CD4-positive, alpha-beta T cell treated with Interleukin-15 for 1 hour (primary cell): ENCODE data around the gene AIPL1.

Source experiments
- DNase-seq: peaks from one replicate; pipeline ENCODE4 v3.0.0-alpha.2; 2020

The AIPL1 gene

GRCh38 chr17:6413065-6413464 is 21.9 kb downstream of the AIPL1 start:
- no peak for DNase-seq

DNA sequence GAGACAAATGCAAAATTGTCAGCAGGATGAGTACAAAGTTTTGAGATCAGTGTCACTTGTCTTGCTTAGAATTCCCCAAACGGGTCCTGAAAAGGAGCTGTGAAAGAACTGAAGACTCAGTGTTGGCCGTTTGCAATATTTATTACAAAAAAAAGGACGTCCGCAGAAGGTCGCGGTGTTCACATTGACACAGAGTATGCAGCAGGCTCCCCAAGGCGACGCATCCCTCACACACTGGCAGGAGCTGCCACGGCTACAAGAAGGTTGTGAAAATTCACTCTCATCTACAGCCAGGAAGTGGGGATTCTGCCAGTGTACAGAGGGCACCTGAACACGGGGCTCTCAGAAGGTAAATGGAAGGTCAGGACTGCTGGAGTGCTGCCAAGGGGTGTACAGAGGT is 26.2 kb downstream of the AIPL1 start:
- DNase-seq, result no peak

DNA sequence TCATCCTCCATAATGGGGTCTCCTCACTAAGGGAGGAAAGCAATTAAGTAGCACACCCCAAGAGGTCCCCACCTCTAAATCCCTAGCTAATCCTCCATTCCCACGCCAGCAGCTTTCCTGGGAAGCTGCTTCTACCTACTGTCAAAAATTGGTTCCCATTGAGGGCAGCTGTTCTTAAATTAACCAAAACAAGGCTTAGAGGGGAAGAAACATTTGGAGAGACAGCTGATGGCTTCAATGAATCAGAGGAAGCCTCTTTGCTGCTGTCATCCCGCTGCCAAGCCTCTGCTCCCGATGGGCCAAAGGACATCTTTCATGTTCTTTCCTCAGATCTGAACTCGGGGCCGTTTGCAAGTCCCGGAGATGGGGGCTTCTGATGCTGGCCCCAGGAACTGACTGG is 26.6 kb downstream of the AIPL1 start:
- no peak for DNase-seq

- DNase-seq, result no peak
Observed at GRCh38 chr17:6402258-6402657, 32.7 kb downstream of the AIPL1 start.

DNA sequence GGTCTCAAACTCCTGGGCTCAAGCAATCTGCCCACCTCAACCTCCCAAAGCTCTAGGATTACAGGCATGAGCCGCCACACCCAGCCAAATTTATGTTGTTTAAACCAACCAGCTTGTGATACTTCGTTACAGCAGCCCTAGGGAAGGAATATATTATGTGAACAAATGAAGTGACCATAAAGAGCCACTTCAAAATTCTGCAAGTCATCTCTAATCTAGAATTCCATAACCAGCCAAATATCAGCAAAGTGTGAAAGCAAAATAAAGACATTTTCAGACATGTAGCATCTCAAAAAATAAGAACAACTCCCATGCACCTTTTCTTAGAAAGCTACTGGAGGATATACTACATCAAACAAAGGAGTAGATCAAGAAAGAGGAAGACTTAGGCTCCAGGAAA is 36.0 kb downstream of the AIPL1 start:
- DNase-seq, result no peak

GRCh38 chr17:6394055-6394606 is 40.8 kb downstream of the AIPL1 start:
- DNase-seq, result no peak

- no peak for DNase-seq
Observed at GRCh38 chr17:6393351-6393952, 41.5 kb downstream of the AIPL1 start.

DNA sequence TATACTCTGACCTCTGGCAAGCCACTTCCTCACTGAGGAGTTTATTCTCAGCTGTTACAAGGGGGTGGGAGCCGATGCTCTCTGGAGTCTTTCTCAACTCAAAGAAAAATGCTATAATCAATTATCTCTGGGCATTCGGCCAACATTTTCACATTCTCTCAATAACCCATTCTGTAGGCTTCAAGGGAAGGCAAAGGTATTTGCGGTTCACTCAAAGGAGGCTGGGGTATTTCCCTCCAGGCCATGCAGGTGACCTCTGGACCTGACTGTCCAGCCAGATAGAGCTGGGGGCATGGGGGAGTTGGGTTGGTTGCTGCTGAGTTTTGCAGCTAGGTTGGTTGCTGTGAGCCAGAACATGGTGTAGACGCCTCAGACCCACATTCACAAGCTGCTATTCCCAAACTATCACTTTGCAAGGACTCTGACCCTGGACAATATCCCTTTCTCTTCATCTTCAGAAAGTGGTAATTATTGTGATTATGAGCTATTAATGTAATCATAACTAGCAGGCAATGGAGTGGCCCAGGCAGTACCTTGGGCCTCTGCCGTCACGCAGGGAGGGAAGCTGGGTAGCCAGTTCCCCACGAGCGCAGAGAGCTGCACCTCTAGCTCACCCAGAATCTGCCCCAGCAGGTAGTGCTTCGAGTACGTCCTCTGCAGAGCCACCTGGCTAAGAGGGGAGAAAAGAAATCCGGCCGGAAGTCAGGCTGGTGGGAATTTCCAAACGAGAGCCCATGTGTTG is 42.1 kb downstream of the AIPL1 start:
- DNase-seq, result no peak

DNA sequence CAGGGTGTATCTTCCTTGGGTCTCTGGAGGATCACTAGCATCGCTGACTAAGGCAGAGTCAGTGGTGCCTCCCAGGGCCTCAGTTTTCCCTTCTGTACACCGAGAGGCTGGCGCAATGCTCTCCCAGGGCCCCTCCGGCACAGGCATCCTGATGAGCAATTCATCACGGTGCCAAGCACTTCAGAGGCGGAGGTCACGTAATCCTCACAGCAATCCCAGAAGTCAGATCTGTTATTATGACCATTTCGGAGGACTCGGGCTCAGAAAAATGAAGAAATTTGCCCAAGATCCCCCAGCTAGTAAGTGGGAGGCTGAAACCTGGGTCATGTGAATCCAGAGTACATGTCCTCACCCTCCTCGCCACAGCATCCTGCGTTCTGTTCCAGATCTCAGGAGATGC is 46.5 kb downstream of the AIPL1 start:
- DNase-seq, result no peak

DNA sequence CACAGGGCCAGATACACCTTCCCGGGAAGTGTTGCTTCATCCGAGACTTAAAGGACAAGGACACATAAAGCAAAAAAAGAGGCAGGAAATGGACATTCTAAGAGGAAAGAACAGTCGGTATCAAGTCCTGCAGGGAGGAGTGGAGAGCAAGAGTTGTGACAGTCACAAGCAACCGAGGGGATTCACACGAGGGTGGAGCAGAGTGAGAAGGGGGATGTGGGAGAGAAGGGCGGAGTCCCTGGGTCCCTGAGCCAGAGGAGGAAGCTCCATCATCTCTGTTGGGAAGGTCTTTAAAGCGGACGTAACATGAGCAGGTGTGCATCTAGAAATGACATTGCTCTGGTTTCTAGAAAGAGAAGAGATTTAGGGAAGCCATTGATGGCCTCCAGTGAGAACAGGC is 47.1 kb downstream of the AIPL1 start:
- DNase-seq, result no peak

DNA sequence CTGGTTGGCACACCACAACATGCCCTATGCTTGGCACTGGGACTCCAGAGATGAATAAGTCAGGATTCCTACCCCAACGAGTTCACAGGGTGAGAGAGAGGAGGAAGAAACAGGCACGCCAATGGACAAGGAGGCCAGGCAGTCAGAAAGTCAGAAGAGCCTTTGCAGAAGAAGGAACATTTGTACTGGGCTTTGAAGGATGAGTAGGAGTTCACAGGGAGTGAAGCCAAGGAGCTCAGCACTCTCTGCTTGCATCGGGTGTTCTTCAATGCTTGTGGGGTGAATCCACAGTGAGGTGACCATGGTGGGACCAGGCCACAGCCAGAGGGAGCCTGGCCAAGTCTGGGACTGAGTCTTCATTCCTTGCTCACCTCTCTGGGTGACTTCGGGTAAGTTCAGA is 47.5 kb downstream of the AIPL1 start:
- DNase-seq, result no peak

DNA sequence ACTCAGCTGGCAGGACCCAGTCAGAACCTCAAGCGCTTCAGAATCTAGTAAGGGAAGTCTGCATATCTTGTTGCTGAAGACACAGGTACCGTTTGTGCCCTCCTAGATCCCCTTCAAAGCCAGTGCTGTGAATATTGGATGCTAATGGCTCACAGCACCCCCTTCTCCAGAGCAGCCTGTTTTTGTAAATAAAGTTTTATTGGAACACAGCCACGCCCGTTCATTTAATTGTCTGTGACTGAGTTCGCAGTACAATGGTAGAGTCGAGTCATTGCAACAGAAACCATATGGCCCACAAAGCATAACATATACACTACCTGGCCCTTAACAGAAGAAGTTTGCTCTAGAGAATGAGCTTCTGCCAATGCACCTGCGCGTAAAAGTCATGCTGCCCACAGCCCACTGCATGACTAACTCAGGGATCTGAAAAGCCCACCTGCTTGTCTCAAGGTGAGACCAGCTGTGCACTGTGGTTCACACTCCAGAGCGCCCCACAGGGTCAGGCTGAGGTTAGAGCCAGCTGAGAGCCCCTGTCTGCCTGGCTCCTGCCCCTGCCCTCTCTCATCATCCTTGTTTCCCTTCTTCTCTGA is 48.8 kb downstream of the AIPL1 start:
- DNase-seq, result no peak

GRCh38 chr17:6384481-6384880 is 50.4 kb downstream of the AIPL1 start:
- DNase-seq, result no peak

DNA sequence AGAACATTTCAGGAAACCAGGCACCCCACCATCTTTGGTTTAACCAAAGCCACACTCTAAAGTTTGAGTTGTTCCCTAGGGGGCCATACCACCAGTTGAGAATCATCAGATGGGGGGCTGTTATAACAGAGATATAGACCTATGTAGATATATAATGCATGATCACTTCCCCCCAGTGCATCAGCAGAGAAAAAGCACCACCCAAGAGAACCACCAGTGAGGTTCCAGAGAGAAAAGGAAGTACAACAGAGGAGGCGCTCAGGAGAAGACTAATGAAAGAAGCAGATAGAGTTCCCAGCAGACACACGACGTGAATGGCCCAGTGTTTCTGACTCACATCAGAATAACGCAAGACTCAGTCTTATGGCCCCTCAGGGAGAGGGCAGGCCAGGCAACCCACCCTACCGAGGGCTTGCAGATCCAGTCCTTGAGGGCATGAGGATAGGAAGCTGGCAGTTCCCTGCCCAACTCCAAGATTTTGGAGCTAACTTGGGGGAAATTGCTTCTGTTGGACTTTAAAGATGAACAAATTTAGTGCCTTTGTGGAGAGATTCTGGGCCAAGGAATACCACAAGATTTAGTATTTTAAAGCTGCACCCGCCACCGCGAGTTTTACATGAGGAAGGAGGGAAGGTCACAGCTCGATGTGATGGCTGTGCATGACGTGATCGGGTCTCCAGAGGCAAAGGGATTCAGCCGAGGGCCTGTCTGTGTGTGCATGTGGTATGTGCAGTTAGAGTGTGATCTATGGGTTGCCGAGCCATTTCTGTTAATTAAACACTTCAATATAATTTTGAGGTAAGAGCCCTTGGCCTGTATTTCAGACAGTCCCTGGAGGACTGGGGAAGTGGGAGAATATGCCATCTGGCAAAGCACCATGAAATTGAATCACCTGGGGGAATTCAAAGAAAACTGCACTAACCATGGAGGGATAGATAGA is 53.1 kb downstream of the AIPL1 start:
- DNase-seq, result no peak

DNA sequence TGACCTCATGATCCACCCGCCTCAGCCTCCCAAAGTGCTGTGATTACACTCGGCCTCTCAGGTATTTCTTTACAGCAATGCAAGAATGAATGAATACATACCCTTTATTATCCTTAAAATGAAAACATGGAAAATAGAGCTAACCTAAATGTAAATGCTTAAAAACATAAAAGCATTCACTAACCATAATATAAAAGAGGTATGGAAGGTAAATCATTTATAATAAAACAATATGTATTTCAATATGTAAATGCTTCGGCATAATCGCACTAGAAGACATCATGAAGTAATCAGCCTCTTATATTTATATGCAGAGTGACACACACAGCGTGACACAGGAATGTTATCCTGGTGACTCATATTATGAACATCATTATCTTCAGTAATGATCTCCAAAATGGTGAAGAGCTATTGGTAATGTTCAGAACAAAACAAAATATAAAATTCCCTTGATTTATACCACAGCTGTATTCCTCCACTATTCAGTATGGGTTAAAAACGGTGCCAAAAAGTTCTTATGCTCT is 53.9 kb downstream of the AIPL1 start:
- no peak for DNase-seq

- DNase-seq, result no peak
Observed at GRCh38 chr17:6377906-6378305, 57.0 kb downstream of the AIPL1 start.

DNA sequence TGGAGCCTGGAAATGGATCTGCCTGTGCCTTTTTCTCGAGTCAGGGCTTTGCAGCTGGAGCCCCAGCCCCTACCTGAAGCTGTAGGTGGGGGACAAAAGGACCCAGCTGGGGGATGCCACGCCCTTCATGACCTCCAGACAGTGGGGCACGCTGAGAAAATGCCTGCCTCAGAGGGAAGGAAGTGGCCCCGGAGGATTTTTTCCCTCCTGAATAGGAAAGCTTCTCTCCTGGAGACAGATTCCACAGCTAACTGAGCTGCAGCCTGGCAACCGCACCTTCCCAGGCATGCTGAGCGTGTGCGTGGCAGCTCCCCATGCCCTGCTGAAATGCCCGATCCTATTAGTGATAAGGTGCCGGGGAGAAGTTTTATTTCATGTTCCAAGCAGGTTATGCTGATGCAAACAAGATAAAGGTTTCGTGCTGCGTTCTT is 58.0 kb downstream of the AIPL1 start:
- no peak for DNase-seq

DNA sequence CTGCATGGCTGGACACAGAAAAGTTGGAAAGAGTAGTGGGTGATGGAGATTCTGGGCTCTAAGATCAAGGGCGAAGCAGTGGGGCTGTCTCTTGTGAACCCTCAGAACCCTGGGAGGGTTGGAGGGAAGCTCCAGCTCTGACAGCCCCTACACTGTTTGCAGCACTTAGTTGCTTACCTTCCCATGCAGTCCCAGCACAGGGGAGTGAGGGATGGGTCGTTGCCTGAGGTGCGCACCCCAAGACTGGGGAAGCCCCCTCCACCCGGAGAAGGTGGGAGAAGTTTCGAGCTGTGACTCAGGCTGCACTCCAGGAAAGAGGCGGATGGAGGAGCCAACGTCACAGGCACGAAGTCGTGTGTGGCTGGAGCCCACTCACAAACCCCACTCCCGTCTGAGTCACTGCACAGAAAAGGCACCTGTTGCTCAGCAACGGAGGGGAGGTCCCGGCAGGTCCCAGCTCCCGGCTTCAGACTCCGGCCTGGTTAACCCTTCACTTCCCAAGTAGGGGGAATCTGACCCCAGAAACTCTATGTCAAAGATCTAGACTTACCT is 60.1 kb downstream of the AIPL1 start:
- no peak for DNase-seq

DNA sequence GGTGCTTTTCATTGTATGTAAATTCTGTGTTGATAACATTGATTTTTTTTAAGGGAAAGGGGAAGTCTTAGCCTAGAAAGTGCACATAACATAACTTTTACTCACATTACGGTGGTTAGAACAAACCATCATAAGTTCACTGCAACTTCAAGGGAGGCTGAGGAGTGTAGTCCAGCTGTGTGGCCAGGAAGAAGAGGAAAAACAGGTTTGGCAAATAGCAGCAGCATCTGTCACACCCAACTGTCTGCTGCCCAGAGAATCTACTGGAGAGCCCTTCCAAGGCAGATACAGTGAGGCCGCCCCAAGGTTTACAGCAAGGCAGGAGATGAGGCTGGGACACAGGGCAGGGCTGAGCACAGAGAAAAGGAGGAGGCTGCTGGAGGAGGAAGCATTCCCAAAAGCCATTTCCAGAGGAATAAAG is 60.6 kb downstream of the AIPL1 start:
- DNase-seq, result no peak
